ENCODE results near the gene KRTAP10-11.
"Not testable (repeated sequence)": the region's sequence is repeated elsewhere in the genome, so short reads cannot be mapped to it uniquely, and the experiment has no call there.

The KRTAP10-11 gene

GRCh38 chr21:44640761-44641160 is 5.5 kb upstream of the KRTAP10-11 start:
- DNase-seq = no peak

GRCh38 chr21:44643741-44644310 is 2.4 kb upstream of the KRTAP10-11 start:
- DNase-seq = no peak

- DNase-seq = no peak
Measured at GRCh38 chr21:44644878-44645277, 1.3 kb upstream of the KRTAP10-11 start.

GRCh38 chr21:44647222-44647552 is 973 bp downstream of the KRTAP10-11 start:
- DNase-seq = no peak

GRCh38 chr21:44648557-44649311 is 2.5 kb downstream of the KRTAP10-11 start:
- no peak for DNase-seq

GRCh38 chr21:44649521-44650100 is 3.4 kb downstream of the KRTAP10-11 start:
- no peak for DNase-seq

- DNase-seq = no peak
Measured at GRCh38 chr21:44650265-44650972, 4.2 kb downstream of the KRTAP10-11 start.

- DNase-seq = no peak
Measured at GRCh38 chr21:44650973-44651675, 4.9 kb downstream of the KRTAP10-11 start.

GRCh38 chr21:44653123-44653522 is 6.9 kb downstream of the KRTAP10-11 start:
- DNase-seq = no peak

- no peak for DNase-seq
Measured at GRCh38 chr21:44653656-44654575, 7.7 kb downstream of the KRTAP10-11 start.

- DNase-seq = no peak
Measured at GRCh38 chr21:44654576-44655175, 8.5 kb downstream of the KRTAP10-11 start, which contains the start of gene KRTAP12-4. KRTAP12-4 (minus strand) TSS chr21:44654659; CDS start chr21:44654614, 45 bp downstream.

GRCh38 chr21:44656868-44657267 is 10.7 kb downstream of the KRTAP10-11 start:
- DNase-seq = no peak

- no peak for DNase-seq
Measured at GRCh38 chr21:44657635-44658540, 11.7 kb downstream of the KRTAP10-11 start, which contains the start of gene KRTAP12-3. KRTAP12-3 (plus strand) TSS chr21:44657932; CDS start chr21:44657980, 48 bp downstream.

- no peak for DNase-seq
Measured at GRCh38 chr21:44658541-44658910, 12.3 kb downstream of the KRTAP10-11 start.

- DNase-seq = no peak
Measured at GRCh38 chr21:44658913-44659595, 12.8 kb downstream of the KRTAP10-11 start.

GRCh38 chr21:44661567-44661966 is 15.4 kb downstream of the KRTAP10-11 start:
- DNase-seq = not testable (repeated sequence)

GRCh38 chr21:44664691-44665090 is 18.5 kb downstream of the KRTAP10-11 start:
- no peak for DNase-seq

- DNase-seq = no peak
Measured at GRCh38 chr21:44666401-44667320, 20.4 kb downstream of the KRTAP10-11 start, which contains the start of gene KRTAP12-2. KRTAP12-2 (minus strand) TSS chr21:44666927; CDS start chr21:44666886, 41 bp downstream.
